Testis (tissue), 2 donors: Measurements from ENCODE around the gene ST8SIA6.

Experiments used
- CTCF ChIP-seq, 3 experiments: fragments of 450-650 bp in 2 of 3; fragments of 200-600 bp in 1 of 3; sonication (generic) in 1 of 3; IDR thresholded peaks; one replicate each; pipeline ENCODE4 v1.5.1; 2016 to 2019; ENCODE audit warnings: antibody characterized with exemption in 3 of 3, mild to moderate bottlenecking in 2 of 3, moderate library complexity in 1 of 3
- POLR2A ChIP-seq: fragments of 450-650 bp; IDR thresholded peaks from one replicate; pipeline ENCODE4 v1.6.1; 2017; ENCODE audit warnings: antibody characterized with exemption, mild to moderate bottlenecking, moderate library complexity

- TF ChIP-seq POLR2A, result no peak
- no peak for TF ChIP-seq CTCF (IDR thresholded peaks at IDR 0.05)
Observed at GRCh38 chr10:17454161-17455014, at the start of gene ST8SIA6.
